AG04450 (cell line): ENCODE results near the gene OR52J3. TPM values are rescaled to one million over a fixed set of nuclear protein-coding genes. Genes with fewer than 3 reads are reported as not detected.
"Not testable (repeated sequence)": the region's sequence is repeated elsewhere in the genome, so short reads cannot be mapped to it uniquely, and the experiment has no call there.

Experiments
- CTCF ChIA-PET: fragments of 300-600, 350-600 bp; formaldehyde crosslinking; extraction: SDS; loops from one replicate; lab custom pipeline; 2022; ENCODE audit warnings: antibody characterized with exemption, inconsistent platforms; lab: Charles Lee
- POLR2A ChIA-PET: fragments of 350-600 bp; formaldehyde crosslinking; extraction: SDS; loops from one replicate; lab custom pipeline; 2021; ENCODE audit warnings: antibody characterized with exemption, inconsistent platforms; lab: Yijun Ruan, JAX
- DNase-seq: peaks from one replicate; pipeline ENCODE4 v3.0.0-alpha.2; 2011; ENCODE audit warnings: low read depth, low spot score
- H3K27ac ChIP-seq: one replicate; pipeline ENCODE4 v1.5.1; 2012; ENCODE audit warnings: low read depth, low read length, control low read depth
- H3K27me3 ChIP-seq: one replicate; pipeline ENCODE4 v1.6.0; 2012; ENCODE audit warnings: low read length; ENCODE audit not compliant: control insufficient read depth, insufficient read depth
- H3K4me3 ChIP-seq: 2 replicates; pipeline ENCODE4 v1.5.1; 2011; ENCODE audit warnings: mild to moderate bottlenecking, low read depth, low read length, control low read depth
- H3K9me3 ChIP-seq: 2 replicates; pipeline ENCODE4 v1.5.1; 2012; ENCODE audit warnings: low read length; ENCODE audit not compliant: control insufficient read depth, insufficient read depth
- polyA plus RNA-seq: library from polyadenylated mRNA; depleted of rRNA; stranded (reverse); fragments of >200 nt; gene quantifications from 2 replicates; pipeline ENCODE4 v1.2.3, GENCODE V29; 2011
- TF ChIP-seq, protein P1 (sequence below): IDR thresholded peaks from 2 replicates; pipeline ENCODE4 v1.5.1; 2011; ENCODE audit warnings: low read depth, low read length, control low read depth, inconsistent platforms

The OR52J3 gene
- polyA plus RNA-seq, 1 experiment: not detected

GRCh38 chr11:5042091-5042490 lies 4.2 kb upstream of the OR52J3 start:
- Histone ChIP-seq H3K9me3 (no peaks in the 10 kb centered on the region), H3K27ac (no peak overlapping the region), H3K27me3 (no peaks in the 10 kb centered on the region), H3K4me3 (no peak overlapping the region)
- CTCF ChIA-PET: no interaction called here
- TF ChIP-seq, protein P1, sequence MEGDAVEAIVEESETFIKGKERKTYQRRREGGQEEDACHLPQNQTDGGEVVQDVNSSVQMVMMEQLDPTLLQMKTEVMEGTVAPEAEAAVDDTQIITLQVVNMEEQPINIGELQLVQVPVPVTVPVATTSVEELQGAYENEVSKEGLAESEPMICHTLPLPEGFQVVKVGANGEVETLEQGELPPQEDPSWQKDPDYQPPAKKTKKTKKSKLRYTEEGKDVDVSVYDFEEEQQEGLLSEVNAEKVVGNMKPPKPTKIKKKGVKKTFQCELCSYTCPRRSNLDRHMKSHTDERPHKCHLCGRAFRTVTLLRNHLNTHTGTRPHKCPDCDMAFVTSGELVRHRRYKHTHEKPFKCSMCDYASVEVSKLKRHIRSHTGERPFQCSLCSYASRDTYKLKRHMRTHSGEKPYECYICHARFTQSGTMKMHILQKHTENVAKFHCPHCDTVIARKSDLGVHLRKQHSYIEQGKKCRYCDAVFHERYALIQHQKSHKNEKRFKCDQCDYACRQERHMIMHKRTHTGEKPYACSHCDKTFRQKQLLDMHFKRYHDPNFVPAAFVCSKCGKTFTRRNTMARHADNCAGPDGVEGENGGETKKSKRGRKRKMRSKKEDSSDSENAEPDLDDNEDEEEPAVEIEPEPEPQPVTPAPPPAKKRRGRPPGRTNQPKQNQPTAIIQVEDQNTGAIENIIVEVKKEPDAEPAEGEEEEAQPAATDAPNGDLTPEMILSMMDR: no peak
- DNase-seq: no peak
- POLR2A ChIA-PET: no interaction called here

GRCh38 chr11:5043380-5043779 lies 2.9 kb upstream of the OR52J3 start:
- H3K4me3 ChIP-seq: no peak overlapping the region
- H3K9me3 ChIP-seq: no peaks in the 10 kb centered on the region
- TF ChIP-seq, protein P1: no peak
- DNase-seq: no peak
- no peaks in the 10 kb centered on the region for H3K27me3 ChIP-seq
- CTCF ChIA-PET: interaction anchor here (0.6 to 1.4 kb wide), 3 partner anchors 80 to 766 kb away, joined by 3 to 4 read pairs (median 3); no protein-coding TSS in a partner anchor
- no peak overlapping the region for H3K27ac ChIP-seq
- POLR2A ChIA-PET: no interaction called here

- DNase-seq: no peak
Measured at GRCh38 chr11:5046754-5047330, 516 bp downstream of the OR52J3 start.

DNA sequence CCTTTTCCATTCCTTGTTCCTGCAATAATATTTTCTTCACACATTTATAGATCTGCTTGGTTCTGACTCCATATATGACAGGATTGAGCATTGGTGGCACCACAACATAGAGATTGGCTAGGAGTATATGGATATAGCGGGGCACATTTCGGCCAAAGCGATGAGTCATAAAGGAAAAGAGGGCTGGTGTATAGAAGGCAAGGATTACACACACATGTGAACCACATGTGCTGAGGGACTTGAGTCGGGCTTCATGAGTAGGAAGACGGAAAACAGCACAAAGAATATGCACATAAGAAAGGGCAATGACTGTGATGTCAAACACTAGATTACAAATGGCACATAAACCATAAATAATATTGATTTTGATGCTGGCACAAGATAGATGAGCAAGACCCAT lies 12.4 kb downstream of the OR52J3 start:
- H3K9me3 ChIP-seq, POLR2A ChIA-PET, H3K27ac ChIP-seq, CTCF ChIA-PET, DNase-seq, H3K4me3 ChIP-seq, H3K27me3 ChIP-seq: not testable (repeated sequence)

More at GRCh38 chr11:5046754-5047330, 516 bp downstream of the OR52J3 start:
- Histone ChIP-seq H3K9me3 (no peaks in the 10 kb centered on the region), H3K27ac (no peak overlapping the region), H3K27me3 (no peaks in the 10 kb centered on the region), H3K4me3 (no peak overlapping the region)
- ChIA-PET CTCF (no interaction called here), POLR2A (no interaction called here)
- TF ChIP-seq, protein P1: no peak

- Histone ChIP-seq H3K27me3 (no peaks in the 10 kb centered on the region), H3K4me3 (no peak within 1 kb of the TSS), H3K27ac (no peak within 1 kb of the TSS), H3K9me3 (no peaks in the 10 kb centered on the region)
- CTCF ChIA-PET: no interaction called here
- no peak for DNase-seq
- TF ChIP-seq, protein P1: no peak
- POLR2A ChIA-PET: no interaction called here
Measured at GRCh38 chr11:5059391-5059790, 13.1 kb downstream of the OR52J3 start, which contains the start of gene OR52E2. Gene OR52E2, minus strand, starts transcription at chr11:5059627. Its CDS starts 0 bp downstream, at chr11:5059627.
